ENCODE measurements around the gene LRPAP1.

DNA sequence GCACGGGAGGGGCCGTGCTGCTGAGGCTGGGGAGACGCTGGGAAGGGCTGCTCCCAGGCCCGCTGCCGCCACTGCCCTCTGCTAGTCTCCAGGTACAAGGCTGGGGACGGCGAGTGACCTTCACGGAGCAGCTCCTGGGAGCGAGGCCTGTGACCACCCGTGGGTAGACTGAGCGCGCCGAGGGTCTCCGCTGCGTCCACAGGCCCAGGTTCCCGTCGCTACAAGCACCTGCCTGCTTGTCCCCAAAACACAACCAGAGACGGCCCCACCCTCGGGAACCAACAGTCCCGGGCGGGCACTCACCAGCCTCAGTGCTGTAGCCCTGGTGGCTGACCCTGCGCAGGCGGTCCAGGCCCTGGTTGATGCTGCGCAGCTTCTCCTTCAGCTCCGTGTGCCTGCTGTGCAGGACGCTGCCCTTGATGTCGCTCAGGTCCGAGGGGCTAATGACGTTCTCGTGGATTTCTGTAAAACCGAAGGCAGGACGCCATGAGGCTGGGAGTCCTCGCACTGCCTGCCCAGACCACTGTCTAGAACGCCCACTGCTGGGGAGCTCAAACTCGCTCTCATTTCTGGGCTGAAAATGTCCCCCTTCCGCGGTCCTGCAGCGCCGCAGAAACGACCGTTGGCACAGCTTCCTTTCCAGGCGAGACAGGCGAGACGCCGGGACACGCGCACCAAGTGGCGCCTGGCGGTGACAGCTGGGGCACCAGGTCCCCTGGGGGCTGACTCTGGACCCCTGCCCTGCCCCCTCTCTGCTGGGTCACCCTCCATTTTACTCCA is 14.3 kb downstream of the LRPAP1 start:
- TF ChIP-seq CSRNP3 (CRISPR knock-in tag; IDR thresholded peaks at IDR 0.05) (no peak), TCF4 (CRISPR knock-in tag; IDR thresholded peaks at IDR 0.05; ENCODE audit: borderline replicate concordance) (no peak), PATZ1 (CRISPR knock-in tag; IDR thresholded peaks at IDR 0.05; ENCODE audit: borderline replicate concordance) (no peak), ZNF70 (CRISPR knock-in tag; IDR thresholded peaks at IDR 0.05) (no peak)
